CD1c-positive myeloid dendritic cell (primary cell): Measurements from ENCODE around the gene SORCS2.

Source experiments
- DNase-seq: peaks from one replicate; pipeline ENCODE4 v3.0.0-alpha.2; 2016; ENCODE audit errors: extremely low spot score

The SORCS2 gene

DNA sequence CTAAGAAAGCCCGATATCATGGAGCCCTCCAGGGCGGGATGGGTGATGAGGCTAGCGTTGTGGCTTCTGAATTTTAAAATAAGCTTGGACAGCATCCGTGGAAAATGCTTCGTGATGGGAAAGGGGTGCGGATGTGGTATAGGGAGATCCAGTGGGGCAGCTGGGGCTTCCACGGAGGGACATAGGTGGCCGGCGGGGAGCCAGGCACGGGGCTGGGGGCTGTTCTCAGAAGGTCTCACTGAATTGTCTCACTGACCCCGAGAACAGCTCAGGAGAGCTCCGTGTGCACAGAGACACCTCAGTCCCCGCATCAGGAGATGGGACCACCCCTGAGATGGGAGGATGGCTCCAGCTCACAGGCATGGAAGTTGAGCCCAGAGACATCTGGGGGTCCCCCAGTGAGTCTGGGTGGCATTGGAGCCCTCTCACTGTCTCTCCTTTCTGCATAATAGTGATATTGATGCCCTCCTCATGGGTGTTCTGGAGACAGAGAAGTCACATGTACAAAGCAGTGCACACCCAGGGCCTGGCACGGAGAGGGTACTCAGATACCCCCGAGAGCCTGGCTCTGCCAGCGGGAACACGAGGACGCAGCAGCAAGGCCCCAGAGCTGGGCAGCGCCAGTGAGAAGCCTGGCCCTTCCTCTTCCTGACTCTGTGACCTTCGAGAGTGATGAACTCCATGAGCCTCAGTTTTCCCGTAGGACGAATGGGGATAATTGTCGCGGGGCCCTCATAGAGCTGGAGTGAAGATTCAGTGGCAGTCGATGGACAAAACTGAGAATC, 313.0 kb downstream of the SORCS2 start:
- no peak for DNase-seq

DNA sequence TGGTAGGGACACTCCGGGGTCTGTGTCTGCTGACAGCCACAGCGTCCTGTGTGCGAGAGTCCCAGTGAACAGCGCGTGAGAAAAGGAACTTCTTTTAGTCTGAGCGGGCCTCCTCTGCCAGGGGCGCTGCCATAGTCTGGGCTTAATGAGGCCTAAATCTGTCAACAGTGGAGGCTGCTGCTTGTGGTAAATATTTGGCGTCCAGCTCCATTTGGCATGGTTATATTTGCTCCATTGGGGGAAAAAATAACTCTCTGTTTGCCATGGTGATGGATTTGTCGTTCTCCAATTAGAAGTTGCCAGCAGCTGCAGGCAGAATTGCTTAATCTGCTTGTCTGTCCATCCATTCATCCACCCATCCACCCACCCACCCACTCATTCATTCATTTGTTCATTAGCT, 313.8 kb downstream of the SORCS2 start:
- no peak for DNase-seq

DNA sequence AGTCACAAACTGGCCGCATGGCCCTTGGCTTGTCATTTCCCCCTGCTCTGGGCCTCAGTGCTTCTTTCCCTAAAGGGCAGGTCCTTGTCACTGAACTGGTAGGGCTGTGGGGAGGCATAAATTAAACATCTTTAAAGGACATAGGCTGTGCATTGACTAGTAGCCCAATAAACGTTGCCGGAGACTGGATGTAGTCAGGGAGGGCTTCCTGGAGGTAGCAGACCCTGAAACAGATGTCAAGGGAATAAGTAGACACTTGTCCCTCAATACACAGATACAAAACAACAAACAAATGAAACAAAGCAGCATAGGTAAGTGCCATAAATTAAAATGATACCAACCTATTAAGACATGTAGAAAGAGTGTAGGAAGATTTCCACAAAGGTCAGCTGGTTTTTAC, 314.2 kb downstream of the SORCS2 start:
- DNase-seq = no peak

DNA sequence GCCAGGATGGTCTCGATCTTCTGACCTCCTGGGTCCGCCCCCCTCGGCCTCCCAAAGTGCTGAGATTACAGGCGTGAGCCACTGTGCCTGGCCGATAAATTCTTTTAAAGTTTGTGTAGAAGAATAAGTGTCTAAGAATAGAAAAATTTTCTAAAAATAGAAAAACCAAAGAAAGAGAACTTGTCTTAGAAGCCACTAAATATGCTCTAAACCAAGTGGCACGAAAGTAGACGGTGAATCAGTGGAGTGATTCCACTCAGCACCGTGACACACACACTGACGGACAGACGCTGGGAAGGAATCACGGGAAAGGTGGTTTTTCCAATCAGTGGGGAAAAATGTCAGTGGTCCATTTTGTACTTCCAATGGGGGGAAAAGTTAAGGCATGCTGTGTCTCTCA, 315.0 kb downstream of the SORCS2 start:
- DNase-seq = no peak

DNA sequence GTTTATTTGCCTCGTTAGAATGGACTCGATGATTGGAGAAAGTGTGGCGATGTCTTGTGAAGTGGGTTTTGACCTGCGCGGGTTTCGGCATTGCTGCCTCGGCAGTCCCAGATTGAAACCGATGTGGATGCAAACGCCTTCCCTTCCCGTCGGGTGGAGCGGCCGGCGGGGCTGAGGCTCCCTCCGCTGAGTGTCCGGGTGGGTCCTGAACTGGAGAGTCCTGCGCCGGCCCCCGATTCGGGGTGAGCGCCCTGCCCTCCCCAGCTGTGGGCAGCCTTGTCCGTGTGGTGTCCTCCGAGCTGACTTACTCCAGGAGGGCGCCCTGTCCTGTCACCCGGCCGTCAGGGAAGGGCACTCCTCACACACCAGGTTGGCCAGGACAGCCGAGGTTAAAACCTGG, 317.7 kb downstream of the SORCS2 start:
- DNase-seq = no peak

DNA sequence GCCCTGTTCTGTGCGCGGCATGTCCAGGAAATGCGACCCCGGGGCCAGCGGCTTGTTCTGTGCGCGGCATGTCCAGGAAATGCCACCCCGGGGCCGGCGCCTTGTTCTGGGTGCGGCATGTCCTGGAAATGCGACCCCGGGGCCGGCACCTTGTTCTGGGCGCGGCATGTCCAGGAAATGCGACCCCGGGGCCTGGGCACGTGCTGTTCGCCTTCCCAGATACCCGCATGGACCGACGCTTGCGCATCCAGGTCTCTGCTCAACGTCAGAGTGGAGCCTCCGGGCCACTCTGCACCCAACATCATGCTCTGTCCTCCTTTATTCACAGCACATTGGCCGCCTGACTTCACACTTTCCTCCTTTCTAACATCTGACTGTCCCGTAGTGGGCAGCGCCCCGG, 318.2 kb downstream of the SORCS2 start:
- no peak for DNase-seq

DNA sequence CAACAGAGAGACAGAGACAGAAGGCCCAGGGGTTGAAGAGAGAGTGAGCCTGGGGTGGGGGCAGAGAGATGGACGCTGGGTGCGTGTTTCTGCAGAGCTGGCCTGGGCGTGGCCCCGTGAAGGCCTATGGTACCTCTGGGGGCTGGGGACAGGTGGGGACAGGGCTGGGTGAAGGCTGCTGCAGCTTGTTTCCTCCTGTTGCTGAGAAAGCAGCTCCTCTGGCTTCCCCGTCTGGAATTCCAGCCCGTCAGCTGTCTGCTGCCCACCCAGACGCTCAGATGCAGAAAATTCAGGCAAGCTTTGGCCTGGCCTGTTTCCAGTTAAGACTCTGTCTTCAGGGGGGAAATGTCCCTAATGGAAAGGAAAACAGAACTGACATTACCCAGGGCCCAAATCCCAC, 319.2 kb downstream of the SORCS2 start:
- no peak for DNase-seq

DNA sequence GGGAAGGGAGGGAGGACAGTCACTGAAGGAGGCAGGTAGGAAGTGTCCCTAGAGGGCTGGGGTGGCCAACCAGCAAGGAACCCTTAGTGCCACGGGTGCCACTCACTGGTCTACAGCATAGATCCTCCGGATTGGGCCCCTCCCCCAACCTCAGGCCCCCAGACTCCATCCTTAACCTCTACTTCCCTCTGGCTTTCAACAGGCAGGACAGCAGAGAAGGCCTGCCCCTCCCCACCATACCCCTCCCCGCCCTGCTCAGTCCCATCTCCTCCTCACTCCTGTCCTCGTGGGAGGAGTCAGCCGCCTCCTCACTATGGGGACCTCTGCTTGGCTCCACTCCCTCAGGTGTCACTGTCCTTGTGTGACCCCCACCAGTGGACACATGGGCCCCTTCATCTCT, 320.1 kb downstream of the SORCS2 start:
- no peak for DNase-seq

DNA sequence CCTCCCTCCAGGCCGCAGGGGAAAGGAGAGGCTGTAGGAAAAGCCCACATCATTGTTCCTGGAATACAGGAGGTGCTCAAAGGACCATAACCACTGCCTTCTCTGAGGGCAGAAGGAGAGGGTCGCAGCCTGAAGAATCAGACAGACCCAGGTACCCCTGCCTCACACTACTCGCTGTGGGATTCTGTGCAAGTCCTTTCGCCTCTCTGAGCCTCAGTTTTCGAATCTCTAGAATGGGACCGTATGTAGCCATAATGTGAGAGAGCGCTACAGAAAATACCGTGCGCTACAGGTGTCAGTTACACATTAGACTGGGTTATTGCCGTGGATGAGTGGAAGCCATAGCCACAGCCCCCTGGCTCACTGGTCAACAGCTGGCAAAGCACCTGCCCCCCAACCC, 320.6 kb downstream of the SORCS2 start:
- DNase-seq = no peak

DNA sequence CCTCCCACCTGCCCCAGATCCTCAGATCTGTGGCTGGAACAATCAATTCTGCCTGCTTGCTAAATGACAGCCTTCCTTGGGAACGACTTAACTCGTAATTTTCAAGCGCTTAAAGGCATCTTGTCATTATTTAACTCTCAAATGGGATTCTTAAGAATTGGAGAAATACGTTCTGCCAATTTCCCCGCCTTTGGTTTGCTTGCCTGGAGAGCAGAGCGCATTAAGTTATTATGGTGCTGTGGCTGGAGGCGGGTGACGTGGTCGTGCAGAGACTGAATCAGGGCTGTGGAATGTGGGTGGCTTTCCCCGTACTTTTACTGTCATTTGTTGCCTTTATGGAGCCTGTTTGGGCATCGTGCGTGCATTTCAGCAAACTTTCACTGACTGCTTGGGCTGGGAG, 321.3 kb downstream of the SORCS2 start:
- DNase-seq = no peak

DNA sequence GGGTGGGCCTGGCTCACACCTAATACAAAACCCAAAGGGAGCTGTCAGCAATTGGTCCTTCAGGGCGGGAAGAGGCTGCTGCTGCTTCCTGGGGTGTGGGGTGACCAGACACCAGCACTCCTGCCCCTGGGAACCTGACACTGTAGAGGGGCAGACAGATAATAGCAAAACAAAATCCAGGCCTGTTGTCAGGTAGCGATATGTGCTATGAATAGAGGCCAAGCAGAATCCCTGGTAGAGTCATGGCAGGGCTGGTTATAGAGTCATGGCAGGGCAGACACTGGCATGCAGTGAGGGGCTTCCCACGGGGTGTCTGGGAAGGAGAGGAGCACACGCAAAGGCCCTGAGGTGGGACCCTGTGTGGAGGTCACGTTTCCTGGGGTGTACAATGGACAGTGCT, 321.9 kb downstream of the SORCS2 start:
- DNase-seq = no peak

DNA sequence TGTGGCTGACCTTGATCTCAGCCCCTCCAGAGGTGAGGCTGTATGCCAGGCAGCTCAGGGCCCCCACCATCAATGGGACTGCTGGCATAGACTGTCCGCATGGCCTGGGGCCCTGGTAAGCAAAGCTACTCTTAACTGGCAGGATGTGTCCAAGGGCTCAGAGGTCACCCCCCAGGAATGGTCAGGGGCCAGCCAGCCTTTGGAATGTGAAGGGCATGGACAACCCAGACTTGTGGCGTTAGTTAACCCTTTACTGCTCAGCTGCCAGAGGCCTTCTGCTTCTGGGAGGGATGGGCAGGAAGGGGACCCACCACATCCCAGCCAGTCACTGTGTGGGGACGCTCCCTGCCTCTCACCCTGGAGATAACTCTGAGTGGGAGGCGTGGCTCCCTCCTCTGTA, 322.5 kb downstream of the SORCS2 start:
- no peak for DNase-seq

DNA sequence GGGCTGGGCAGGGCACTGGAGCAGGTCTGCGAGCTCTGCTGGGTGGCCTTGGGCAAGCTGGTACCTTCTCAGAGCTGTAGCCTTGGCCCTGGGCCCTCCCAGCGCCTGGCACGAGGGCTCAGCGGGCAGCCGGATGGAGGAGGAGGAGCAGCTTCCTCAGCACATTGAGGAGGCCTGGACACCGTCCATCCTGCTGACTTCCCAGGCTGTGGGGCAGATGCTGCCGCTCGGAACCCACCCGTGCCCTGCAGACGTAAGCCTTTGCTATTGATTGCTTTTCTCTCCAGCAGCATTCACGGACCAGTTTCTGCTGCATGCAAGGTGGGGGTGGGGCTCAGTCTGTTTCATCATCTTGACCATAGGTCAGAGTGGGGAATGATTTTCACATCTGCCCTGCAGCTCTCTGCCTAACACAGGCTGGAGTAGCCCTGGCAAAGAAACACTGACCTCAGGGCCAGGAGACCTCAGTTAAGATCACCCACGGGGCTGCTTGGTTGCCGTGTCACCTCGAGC, 323.1 kb downstream of the SORCS2 start:
- DNase-seq = no peak

DNA sequence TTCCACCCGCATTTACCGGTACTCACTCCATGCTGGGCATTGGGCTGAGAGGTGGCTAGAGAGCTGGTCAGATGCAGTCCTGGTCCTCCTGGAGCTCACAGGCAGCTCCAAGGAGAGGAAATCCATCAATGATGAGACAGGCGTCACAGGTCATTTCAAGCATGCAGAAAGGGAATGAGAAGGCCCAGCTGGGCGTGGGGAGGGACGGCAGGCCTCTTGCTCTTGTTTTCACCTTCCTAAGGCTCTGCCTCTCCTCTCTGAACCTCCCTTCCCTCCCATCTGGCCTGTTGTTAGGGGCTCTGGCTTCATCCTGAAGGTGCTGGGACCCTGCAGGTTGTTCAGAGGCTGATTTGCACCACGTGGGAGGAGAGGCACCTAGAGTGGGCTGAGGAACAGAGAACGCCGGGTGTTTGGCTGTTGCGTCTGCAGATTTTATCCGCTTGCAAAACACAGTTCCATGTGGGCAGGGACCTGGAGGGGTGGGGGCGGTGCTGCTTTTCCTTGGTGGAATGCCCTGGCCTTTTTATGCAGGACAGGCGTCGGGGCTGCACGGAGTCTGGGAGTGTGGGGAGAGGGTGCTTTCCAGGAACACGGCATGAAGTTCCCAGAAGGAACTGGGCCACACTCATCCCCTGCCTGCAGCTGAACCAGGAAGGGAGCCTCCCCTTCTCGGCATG, 323.9 kb downstream of the SORCS2 start:
- no peak for DNase-seq

DNA sequence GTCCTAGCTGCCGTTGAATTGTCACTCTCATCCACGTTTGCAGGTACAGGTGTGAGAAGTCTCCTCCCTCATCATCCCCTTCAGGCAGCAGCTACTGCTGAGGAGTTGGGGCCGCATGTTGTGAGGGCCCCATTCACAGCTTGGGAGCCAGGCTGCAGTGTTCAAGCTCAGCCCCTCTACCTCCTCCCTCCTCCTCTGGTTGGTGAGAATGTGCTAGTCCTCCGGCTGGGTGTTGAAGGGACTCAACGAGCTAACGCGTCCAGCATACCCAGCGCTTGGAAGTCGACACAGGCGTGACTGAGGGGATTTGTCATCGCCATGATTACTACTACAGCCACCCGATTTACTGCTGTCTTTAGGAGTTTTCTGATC, 324.4 kb downstream of the SORCS2 start:
- no peak for DNase-seq

DNA sequence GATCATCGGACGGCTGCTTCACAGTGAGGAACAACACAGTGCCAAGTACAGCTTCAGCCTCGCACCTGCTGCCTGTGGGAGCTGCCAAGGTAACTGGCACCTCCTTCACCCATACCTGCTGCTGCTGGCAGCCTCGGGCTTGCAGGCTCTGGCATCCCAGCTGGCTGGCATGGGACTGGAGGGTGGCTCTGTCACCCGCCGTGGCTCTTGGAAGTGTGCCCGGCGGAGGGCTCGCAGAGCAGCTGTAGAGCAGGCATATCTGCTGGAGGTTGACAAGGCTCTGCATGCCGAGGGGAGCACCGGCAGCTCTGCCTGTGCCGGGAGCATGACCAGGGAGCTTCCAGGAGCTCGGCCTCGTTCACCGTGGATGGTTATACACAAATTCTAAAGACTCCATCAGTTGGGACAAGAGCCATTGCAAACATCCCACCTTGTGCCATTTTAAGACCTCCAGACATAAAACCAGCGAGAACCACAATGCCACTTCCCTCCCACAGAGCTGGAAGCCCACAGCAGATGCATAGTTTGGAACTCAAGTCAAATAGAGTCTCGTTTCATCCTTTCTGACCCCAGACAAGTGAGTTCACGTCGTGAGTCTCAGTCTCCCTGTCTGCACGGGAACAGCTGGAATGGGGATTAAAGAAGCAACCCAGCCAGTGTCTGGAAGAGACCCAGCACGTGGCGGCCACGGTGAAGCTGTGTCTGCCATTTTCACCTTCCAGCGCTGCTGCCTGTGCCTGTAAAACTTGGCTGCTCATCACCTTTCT, 326.7 kb downstream of the SORCS2 start:
- no peak for DNase-seq

DNA sequence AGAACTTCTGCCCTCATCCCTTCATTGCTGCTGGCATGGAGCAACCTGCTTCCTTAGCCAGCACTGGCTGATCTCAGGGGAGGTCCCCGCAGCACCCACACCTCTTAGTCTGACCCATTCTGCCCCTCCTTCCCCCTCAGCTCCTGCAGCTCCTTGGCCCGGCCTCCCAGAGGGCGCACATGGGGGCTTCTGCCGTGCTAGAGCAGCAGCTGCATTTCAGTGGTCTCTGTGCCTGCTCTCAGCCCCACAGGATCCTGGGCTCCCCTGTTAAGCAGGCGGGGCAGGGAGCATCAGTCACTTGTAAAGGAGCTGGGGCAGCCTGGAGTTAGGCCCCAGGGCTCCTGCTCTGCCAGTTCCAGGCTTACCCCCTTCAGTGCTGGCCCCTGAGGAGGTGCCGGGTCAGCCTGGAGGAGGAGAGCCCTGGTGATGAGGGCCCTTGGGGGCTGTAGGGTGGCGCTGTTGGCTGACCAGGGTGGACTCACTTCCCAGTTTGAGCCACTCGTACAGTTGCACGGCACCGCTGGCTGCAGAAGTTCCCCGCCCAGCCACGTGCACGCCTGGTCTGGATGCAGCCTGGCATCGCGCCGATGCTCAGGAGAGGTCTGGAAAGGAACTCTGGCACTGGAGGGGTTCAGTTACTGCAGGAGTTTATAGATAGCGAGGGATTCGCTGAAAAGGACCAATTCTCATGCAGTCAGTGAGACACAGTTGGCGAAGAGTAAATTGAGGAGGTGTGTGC, 327.5 kb downstream of the SORCS2 start:
- DNase-seq = no peak

DNA sequence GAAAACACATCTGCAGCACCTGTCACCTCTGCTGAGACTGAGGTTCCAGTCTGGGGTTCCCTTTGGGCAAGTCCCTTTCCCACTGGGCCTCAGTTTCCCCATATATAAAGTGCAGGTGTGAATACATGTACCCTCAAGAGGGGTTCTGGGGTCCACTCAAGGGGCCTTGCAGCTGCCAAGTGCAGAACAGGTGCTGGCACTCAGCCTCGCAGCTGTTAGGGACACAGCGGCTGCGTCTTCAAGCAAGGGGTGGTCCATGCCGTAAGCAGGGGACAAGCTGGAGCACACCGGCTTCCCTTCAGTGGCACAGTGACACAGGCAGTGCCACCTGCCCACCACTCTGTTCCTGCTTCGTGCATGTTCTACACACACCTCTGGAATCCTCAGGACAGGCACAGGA, 329.3 kb downstream of the SORCS2 start:
- DNase-seq = no peak

DNA sequence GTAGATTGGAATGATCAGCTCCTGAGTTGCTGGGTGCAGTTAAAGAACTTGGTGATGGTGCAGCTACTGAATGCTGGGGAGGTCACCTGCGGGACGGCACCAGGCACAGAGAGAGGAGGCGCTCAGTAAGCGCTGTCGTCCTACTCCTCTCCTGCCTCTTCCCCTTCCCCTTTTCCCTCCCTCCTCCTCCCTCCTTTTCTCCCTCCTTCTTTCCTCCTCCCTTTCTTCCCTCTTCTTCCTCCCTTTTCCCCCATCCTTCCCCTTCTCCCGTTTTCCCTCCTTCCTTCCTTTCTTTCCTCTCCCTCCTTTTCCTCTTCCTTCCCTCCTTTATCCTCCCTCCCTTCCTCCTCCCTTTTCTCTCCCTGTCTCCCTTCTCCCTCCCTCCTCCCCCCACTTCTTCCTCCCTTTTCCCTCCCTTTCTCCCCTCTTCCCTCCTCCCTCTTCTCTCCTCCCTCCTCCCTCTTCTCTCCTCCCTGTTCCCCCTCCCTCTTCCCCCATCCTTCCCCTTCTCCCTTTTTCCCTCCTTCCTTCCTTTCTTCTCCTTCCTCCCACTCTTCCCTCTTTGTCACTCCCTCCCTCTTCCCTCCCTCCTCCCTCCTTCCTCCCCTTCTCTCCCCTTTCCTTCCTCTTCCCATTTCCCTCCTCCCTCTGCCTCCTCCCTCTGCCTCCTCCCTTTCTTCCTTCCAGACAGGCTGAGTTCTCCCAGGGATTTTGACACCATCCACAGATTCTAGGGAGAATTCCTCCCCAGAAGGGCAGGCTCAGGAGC, 330.3 kb downstream of the SORCS2 start:
- no peak for DNase-seq

DNA sequence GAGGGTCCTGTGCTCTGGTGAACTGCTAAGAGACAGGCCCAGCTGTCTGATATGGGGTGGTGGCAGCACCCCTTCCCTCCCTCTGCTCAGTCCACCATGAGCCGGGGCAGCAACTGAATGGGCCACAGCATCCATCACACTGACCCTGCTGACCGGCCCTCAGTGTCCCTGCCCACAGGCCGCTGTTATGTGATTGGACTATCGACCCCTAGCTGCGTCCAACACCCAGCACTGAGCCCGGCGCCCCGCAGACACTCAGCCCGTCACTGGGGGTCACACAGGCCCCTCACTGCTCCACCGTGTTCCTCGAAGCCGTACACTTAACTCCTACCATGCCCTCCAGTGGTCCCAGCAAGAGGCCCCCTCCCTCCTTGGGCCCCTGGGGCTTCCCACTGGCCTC, 331.2 kb downstream of the SORCS2 start:
- no peak for DNase-seq

DNA sequence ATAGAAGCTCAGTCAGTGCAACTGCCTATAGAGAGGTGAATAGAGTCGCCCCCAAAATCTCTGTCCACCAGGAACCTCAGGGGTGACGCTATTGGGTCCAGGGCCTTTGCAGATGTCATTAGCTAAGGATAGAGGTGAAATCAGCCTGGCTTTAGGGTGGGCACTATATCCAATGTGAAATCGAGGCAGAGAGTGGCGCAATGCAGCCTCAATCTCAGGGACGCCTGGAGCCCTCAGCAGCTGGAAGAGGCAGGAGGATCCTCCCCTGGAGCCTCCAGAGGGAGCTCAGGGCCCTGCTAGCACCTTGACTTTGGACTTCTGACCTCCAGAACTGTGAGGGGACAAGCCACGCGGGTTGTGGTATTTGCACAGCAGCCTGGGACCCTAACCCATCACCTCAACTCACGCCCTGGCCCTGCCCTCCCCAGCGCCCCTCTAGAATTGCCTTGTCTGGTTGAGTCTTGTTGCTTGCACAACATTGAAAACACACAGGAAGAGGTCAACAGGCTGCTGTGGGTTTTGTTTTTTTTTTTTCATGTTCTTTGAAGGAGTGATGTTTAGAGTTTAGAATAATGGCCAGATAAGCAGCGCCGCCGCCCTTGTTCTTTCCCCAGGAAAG, 331.8 kb downstream of the SORCS2 start:
- no peak for DNase-seq
